Measurements from ENCODE around the gene MLX. TPM values are rescaled to one million over a fixed set of nuclear protein-coding genes. Genes with fewer than 3 reads are reported as not detected.

MLX gene
- total and polyA plus RNA-seq, 2 of the 8 experiments (the other 6 are each of a cell fraction or from before 2014, with no cell fraction given), result 27.0 to 27.5 TPM

- Histone ChIP-seq H4K8ac (ENCODE audit: extremely low read depth, insufficient read depth, low read length) (no peak overlapping the region), H3K4me3 (ENCODE audit: extremely low read depth in 1 of 4, insufficient read depth in 2 of 4, low read depth in 3 of 4, low read length in 4 of 4) (peak overlapping the region; percentile 80 to 99 (median 90)), H2BK12ac (ENCODE audit: low read depth, low read length) (no peak overlapping the region), H3K27ac (ENCODE audit: low read depth, low read length) (no peak overlapping the region), H3K79me2 (ENCODE audit: control insufficient read depth in 1 of 2, insufficient read depth in 2 of 2, low read length in 2 of 2) (peaks cover 0 to 19% of the 10 kb centered on the region in 2 experiments; a peak in 2 of 4 replicates), H3K4ac (replicated peaks; ENCODE audit: insufficient read length, low read depth, low read length) (no peak overlapping the region), H3K18ac (ENCODE audit: extremely low read depth, low read length) (no peak overlapping the region), H4K5ac (ENCODE audit: insufficient read length, low read depth, low read length) (no peak overlapping the region), H3K79me1 (ENCODE audit: low read depth, low read length) (no peaks in the 10 kb centered on the region), H2BK15ac (ENCODE audit: low read length) (no peak overlapping the region), H4K91ac (replicated peaks; ENCODE audit: insufficient read length, low read length) (no peak overlapping the region), H3K23ac (ENCODE audit: insufficient read length) (no peak overlapping the region), H3K4me2 (ENCODE audit: insufficient read depth in 1 of 2, low read depth in 2 of 2, low read length in 2 of 2) (peak overlapping the region; percentile 77 to 83), H3K9ac (replicated peaks in 1 of 4; ENCODE audit: extremely low read depth in 1 of 4, low read depth in 3 of 4, low read length in 3 of 4) (peak overlapping the region in 3 of 4 experiments; percentile 73 to 91 (median 88); a peak in 5 of 7 replicates), H2BK5ac (ENCODE audit: low read depth, low read length) (no peak overlapping the region), H3K23me2 (ENCODE audit: low read depth, low read length) (peaks cover 9% of the 10 kb centered on the region), H2AK5ac (ENCODE audit: low read depth, low read length) (no peak overlapping the region), H3K9me3 (ENCODE audit: insufficient read depth in 2 of 2, low read depth in 1 of 2, low read length in 1 of 2) (no peaks in the 10 kb centered on the region), H3K36me3 (ENCODE audit: control insufficient read depth in 2 of 4, insufficient read depth in 4 of 4, low read length in 3 of 4) (peaks cover 23 to 41% (median 31%) of the 10 kb centered on the region in 4 experiments), H3K14ac (ENCODE audit: insufficient read length) (no peak overlapping the region), H2BK120ac (replicated peaks; ENCODE audit: low read depth, low read length) (no peak overlapping the region), H4K20me1 (replicated peaks in 1 of 2; ENCODE audit: control insufficient read depth in 1 of 2, insufficient read depth in 2 of 2, low read length in 2 of 2) (peaks cover 0 to 1% of the 10 kb centered on the region in 2 experiments), H3K27me3 (replicated peaks in 1 of 4; ENCODE audit: control insufficient read depth in 3 of 4, extremely low read depth in 1 of 4, insufficient read depth in 3 of 4, low read length in 3 of 4) (no peaks in the 10 kb centered on the region), H3K4me1 (replicated peaks in 1 of 4; ENCODE audit: control insufficient read depth in 3 of 4, insufficient read depth in 4 of 4, low read length in 3 of 4) (no peaks in the 10 kb centered on the region), H2BK20ac (ENCODE audit: low read length) (no peak overlapping the region), H2AFZ (ENCODE audit: low read length) (no peak overlapping the region), H3K56ac (replicated peaks; ENCODE audit: insufficient read length, low read depth, low read length) (no peak overlapping the region)
- CTCF ChIA-PET (ENCODE audit: partially characterized antibody), result interaction anchor here (0.6 to 3.9 kb wide), 49 partner anchors 8 to 251 kb away, joined by 3 to 32 read pairs (median 5); partner anchors contain the start of genes BECN1, CNTD1, COA3 and HSD17B1
- WGBS, 2 experiments (ENCODE audit: extremely low coverage in 1 of 2, insufficient coverage in 1 of 2, insufficient read length in 1 of 2, insufficient replicate concordance in 2 of 2, low coverage in 1 of 2, low lambda C conversion rate in 2 of 2, missing lambda C conversion rate in 1 of 2), result 3% methylated on average over 17 of the region's 20 CpGs; no CpG with 5 or more reads in 1 of the 2 experiments
- POLR2A ChIA-PET (ENCODE audit: partially characterized antibody), result interaction anchor here (0.6 to 7.0 kb wide), 17 partner anchors 8 to 256 kb away, joined by 3 to 74 read pairs (median 5); partner anchors contain the start of genes CNTD1, COA3, COASY and MLX
- FAIRE-seq (no peak), DNase-seq (ENCODE audit: low read depth in 1 of 2, low spot score in 2 of 2) (peak; percentile 72 to 96)
- no peak for TF ChIP-seq CEBPB (IDR thresholded peaks at IDR 0.05; ENCODE audit: low read depth, low read length)
- TF ChIP-seq BRCA1 (IDR thresholded peaks at IDR 0.05; ENCODE audit: low read depth, low read length), result no peak
- TF ChIP-seq KDM4A (IDR thresholded peaks at IDR 0.05; ENCODE audit: low read depth, low read length, severe bottlenecking), result no peak
- no peak for TF ChIP-seq POLR2AphosphoS5 (IDR thresholded peaks at IDR 0.05; ENCODE audit: low read depth, low read length)
- peak; percentile 82 to 86 for TF ChIP-seq RAD21 (IDR thresholded peaks at IDR 0.05 in 1 of 2, conservative IDR thresholded peaks at IDR 0.05 in 1 of 2; ENCODE audit: low read depth in 2 of 2, low read length in 2 of 2)
- TF ChIP-seq TAF1 (IDR thresholded peaks at IDR 0.05; ENCODE audit: low read depth, low read length), result no peak
- TF ChIP-seq GTF2F1 (IDR thresholded peaks at IDR 0.05; ENCODE audit: borderline replicate concordance, low read depth, low read length), result no peak
- TF ChIP-seq NANOG (IDR thresholded peaks at IDR 0.05; ENCODE audit: insufficient read depth, low read depth, low read length, poor library complexity, severe bottlenecking), result no peak
- no peak for TF ChIP-seq MAX (IDR thresholded peaks at IDR 0.05)
- TF ChIP-seq SIN3A (conservative IDR thresholded peaks at IDR 0.05 in 1 of 2, IDR thresholded peaks at IDR 0.05 in 1 of 2; ENCODE audit: low read depth in 1 of 2, low read length in 2 of 2), result peak in 1 of 2 experiments; percentile 49; a peak in 1 of 4 replicates
- no peak for TF ChIP-seq CBX5 (IDR thresholded peaks at IDR 0.05; ENCODE audit: low read depth, low read length)
Measured at GRCh38 chr17:42578282-42578869, 11.5 kb downstream of the MLX start.
